SK-N-DZ (cell line): Measurements from ENCODE around the gene MIB2. TPM values are rescaled to one million over a fixed set of nuclear protein-coding genes. Genes with fewer than 3 reads are reported as not detected.
"Not testable (repeated sequence)": the region's sequence is repeated elsewhere in the genome, so short reads cannot be mapped to it uniquely, and the experiment has no call there.

Source experiments
- DNase-seq: peaks from one replicate; pipeline ENCODE4 v3.0.0-alpha.2; 2015; ENCODE audit warnings: low spot score
- polyA plus RNA-seq, 2 experiments: library from polyadenylated mRNA; depleted of rRNA; stranded (reverse); fragments of >200 nt; gene quantifications; 2 replicates each; pipeline ENCODE4 v1.2.3, GENCODE V29; 2014

Gene MIB2
- polyA plus RNA-seq (2014; cell fraction: cytosol; rRNA removed): 11.4 and 23.4 TPM in 2 replicates
- polyA plus RNA-seq (2014; cell fraction: nucleus; rRNA removed): 256 and 330 TPM in 2 replicates

DNA sequence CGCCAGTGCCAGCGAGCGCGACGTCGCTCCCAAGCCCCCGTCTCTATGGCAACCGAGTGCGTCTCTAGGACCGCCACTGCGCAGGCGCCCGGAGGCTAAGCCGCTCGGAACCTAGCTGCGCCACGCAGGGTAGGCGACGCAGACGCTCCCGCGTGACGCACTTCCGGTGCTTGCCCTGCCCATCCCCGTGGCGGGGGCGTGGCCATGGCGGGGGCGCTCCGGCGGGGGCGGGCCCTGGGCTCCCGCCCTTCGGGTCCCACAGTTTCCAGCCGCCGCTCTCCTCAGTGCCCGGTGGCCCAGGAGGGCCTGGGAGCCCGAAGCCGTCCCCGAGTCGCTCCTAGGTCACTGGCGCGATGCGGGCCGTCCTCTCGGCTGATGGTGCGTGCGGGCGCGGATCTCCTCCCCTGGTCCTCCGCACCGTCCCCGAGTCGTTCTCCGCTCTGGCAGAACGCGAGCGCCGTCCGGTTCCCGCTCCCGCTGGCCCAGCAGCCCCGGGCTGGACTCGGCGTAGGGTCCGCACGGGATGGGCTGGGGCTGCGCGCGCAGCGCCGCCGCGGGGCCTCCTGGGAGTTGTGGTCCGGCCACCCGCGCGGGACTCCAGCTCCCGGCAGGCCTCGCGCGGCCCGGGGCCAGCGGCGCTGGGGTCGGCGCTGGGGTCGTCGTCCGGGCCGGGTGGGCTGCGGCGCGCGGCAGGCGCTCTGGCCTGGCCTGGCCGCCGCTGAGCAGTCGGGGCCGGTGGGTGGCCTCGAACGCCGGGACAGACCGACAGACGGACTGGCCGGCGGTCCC, at the start of gene MIB2:
MIB2 (plus strand) TSS at position 245 of the 789 bp plus-strand sequence. CDS start 7,953 bp downstream, outside the sequence.
- DNase-seq: peak; percentile 94

DNA sequence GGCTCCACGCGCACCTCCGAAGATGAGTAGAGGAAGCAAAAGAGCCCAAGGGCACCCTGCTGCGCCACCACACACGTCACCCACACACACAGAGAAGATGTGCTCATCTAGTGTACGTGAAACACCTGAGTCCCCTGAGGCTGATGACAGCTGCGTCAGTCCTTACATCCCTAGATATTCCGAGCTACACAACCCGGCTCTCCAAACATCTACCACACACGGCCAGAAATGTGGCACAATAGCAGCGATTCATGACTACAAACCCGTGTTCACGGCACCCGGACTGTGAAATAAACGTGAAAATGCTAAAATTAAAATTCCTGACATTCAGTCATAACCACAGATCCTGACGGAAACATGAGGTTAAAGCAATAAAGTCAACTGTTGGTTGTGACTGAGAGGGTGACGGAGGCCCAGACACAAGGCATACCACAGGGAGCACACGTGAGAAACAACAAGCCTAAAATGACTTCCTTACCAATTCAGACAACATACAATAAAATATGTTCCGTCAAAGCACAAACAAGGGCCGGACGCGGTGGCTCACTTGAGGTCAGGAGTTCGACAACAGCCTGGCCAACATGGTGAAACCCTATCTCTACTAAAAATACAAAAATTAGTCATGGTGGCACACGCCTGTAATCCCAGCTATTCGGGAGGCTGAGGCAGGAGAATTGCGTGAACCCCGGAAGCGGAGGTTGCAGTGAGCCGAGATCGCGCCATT, 48.0 kb upstream of the MIB2 start:
- no peak for DNase-seq

DNA sequence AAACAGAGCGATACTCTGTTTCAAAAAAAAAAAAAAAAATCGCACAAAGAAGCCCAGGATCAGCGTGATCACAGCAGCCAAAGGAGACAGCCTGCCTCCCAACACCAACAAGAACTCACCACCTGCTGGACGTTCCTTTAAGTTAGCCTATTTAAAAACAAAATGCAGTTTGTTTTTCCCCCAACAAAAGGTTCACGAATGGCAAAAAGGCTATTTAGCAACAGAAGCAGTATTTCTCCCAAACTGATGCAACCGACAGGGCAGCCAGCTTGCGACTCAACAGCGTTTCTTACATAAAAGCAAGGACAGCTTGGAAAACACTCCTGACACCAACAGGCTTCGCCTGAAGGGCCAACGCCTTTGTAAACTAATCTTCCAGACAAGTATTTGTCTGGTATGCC, 47.4 kb upstream of the MIB2 start:
- DNase-seq: no peak

DNA sequence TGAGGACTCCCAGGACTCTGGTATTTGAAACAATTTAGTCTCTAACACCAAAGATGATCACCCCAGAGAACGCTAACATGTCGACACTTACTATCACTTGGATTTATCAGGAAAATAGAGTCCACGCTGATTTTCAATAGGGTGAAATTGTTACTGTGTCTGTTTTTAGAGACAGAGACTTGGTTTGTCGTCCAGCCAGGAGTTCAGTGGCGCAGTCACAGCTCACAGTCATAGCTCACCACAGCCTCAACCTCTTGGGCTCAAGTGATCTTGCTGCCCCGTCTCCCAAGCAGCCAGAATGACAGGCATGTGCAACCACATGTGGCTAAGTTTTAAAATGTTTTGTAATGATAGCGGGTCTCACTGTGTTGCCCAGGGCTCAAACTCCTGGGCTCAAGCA, 46.0 kb upstream of the MIB2 start:
- DNase-seq: no peak

DNA sequence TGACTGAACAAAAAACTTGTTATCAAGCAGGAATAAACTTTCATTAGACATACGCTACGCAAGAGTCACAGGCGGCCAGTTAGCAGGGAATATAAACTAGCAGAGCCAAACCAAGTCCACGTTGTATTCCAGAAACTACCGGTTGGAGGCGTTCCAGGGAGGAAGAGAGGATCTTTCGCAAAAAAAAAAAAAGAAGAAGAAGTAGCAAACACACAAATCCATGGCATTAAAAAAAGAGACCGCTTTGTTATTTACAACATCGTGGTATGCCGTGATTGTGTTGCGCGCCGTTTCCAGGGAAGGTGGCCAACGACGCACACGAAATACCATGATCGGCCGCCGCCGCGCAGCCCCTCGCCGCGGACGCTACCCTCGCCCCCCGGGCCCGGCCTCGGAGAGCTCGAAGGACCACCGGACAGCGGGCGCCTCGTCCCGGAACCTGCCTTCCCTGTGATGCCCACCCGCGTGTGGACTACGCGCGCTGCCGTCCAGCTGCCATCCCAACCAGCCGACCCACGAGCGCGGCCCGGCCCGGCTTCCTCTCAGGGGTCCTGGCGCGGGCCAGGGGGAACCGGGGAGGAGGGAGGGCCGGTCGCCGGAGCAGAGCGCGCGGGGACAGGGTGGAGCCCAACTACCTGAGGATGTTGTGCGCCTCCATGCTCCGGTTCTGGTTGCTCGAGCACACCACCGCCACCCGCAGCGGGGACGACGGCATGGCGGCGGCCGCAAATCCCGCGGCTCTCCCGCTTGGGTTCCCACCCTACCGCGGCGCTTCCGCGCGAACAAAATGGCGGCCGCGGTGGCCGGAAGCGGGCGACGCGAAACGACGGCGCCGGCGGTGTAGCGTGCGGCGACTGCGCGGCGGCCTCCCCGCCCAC, 41.2 kb upstream of the MIB2 start:
- peak; percentile 32 for DNase-seq

DNA sequence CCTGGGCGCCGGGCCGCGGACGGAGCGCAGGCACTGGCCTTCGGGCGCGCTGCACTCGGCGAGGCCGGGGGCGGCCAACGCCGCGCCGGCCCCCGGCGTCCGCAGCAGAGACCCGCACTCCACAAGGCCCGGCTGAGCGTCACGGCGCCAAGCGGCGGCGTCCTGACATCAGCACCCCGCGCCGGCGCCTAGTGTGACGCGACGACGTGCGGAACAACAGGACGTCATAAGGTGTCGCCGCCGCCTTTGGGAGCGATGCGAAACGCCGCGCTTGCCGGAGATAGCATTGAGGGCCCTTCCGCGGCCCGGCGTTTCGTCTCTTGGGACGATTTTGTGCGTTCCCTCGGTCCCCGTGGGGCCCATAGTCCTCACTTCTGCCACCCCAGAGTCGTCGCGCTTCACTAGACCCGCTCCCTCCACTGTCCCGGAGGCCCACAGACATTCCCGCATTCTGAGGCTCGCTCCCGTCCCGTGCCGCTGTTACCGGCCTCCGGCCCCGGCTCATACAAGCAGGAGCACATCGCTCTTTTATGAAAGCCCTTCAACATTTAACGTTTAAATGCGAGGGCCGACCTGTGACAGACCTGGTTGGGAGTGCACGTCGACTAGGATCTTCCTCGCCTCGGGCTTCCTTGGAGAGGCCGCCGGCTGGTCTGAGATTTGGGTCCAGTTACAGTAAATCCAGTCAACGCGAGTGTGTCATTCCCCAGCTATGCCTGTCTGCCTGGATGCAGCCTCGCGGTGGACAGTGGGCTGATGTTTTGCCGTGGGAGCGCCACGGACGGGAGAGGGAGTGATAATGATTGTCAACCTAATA, 40.4 kb upstream of the MIB2 start, which contains the start of gene SSU72:
SSU72 (minus strand) TSS at position 143 of the 817 bp plus-strand sequence. CDS start 306 bp downstream, outside the sequence.
- DNase-seq: peak; percentile 81

DNA sequence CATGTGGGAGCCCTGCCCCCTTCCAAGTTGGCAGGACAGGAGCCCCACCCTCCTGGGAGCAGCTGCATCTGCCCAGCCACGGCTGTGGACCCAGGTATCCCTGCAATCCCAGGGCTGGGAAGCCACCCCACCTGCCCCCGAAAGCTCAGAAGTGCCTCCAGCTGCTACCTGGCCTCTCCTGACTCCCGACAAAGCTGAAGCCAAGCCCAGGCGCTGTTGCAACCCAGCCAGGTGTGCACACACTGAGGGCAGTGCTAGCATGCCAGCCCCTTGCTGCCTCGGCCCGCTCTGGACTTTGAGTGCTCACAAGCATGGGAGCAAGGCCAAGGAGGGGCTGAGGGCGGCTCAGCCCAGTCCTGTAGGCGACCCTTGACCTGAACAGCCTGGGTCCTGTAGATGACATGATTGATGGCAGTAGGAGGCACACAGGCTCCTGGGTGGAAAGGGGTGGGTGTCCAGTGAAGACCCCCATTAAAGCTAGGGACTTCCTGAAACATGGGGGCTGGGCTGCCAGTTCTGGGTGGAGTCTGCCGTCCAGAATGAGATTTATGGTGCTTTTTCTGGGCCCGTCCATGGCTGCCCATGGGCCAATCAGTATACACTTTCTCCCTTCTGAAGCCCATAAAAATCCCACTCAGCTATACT, 37.8 kb upstream of the MIB2 start:
- DNase-seq: no peak

DNA sequence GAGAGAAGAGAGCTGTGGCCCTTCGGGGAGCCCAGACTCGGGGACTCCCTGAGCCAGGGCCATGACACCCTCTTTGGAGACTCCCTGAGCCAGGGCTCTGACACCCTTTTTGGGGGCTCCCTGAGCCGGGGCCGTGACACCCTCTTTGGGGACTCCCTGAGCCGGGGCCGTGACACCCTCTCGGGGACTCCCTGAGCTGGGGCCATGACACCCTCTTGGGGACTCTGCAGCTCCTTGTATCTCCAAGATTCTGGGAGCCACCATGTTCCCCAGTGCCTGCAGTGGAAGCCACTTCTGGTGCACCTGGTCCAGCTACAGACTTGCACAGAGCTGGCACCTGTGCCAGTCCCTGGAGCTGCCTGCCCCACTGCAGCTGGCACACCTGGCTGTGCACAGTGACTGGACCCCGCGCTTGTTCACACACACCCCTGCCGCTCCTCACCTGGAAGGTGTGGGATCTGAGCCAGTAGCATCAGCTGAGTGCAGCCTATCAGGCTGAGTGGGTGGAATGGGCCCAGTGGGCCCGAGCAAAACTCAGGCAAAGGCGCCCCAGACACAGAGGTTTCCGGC, 36.8 kb upstream of the MIB2 start:
- no peak for DNase-seq

DNA sequence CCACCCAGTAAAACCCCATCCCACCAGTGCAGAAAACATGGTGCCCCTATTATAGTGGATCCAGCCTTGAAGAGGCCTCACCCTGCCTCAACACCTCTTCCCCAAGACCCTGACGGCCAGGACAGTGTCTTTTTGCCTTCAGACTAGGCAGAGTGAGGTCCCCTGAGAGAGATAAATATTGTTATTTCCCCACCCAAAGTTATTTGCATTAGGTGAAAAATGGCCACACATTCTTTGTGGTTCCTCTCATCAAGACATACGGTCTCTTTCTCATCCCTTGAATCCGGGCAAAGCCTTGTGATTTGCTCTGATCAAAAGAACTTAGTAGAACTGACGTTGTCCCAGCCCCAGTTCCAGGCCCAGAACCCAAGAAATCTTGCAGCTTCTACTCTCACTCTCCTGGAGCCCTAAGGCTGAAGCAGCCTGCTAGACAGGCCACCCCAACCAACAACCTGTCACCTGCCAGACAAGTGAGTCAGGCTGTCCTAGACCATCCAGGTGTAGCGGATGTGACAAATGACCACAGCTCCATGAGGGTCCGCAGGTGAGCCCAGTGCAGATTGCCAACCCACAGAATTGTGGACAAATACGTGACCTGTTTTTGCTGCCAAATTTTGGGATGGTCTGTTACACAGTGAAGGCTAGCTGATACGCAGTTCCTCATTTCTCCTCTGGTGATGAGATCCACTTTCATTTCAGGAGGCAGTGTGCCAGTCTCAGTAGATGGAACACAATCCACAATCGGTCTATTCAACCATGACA, 32.5 kb upstream of the MIB2 start:
- DNase-seq: no peak

DNA sequence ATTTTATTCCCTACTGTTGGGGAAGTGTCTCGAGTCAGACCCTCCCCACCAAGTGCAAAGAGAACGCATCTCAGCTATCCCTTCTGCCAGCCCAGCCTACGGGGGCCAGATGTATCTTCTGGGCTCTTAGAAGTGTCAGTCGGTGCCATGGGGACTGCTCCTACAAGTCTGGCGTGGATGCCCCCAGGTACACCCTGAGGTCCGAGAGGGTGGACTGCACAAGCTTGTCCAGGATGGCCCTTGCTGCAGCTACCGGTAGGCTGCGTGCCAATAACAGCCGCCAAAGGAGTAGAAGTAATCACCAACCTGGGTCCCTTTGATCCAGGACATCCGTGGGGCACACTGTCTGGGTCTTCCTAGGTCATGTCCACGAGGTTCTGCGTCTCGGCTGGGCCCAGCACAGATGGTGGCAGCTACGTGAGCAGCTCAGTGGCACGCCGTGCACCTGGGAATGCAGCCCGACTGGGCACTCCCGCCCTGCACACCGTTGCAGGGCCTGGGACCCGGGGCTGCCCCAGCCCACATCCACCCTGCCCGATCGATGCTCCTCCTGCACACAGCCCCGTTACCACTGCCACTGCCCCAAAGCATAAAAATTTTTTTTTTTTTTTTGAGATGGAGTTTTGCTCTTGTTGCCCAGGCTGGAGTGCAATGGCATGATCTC, 31.8 kb upstream of the MIB2 start:
- no peak for DNase-seq

DNA sequence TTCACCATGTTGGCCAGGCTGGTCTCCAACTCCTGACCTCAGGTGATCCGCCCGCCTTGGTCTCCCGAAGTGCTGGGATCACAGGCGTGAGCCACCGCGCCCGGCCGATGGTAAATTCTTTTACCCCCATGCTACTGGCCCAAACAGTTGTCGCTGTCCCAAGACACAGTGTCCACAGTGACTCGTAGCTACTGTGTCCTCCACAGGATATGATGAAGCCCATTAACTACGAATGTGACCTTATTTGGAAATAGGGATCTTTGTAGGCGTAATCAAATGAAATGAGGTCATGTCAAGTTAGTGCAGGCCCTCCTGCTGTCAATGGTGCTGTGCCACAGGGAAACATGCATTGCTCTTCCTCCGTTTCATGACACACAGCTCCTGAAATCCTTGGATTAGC, 23.8 kb upstream of the MIB2 start:
- DNase-seq: peak; percentile 55

DNA sequence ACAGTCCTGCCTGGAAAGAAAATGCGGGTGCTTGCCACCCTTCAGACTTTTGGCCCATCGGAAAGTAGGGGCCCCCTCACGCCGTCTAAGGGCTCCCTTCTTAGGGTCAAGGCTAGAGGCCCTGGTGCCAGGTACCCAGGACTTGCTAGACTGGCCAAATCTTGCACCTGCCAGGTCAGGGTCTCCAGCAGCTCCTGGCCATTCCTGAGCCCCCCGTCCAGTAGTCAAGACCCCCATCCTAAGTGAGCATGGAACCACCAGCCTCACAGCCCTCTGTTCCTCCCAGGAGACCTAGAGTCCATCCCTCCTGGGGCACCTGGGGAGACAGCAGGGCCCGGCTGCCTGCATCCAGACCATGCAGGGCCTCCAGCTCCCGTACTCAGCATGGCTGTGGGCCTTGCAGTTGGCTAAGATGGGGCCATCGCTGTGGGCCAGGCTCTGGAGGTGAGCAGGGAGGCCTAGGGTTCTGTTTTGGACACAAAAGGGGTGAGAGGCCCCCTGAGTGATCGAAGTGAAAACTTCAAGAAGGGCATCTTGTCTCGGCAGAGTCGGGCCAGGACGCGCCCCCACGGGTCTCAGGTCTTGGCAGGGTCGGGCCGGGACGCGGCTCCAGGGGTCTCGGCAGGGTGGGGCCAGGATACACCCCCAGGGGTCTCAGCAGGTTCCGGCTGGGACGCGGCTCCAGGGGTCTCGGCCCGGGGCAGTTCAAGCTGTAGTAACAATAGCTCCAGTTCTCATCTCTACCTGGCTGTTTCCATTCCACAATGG, 21.3 kb upstream of the MIB2 start:
- no peak for DNase-seq

DNA sequence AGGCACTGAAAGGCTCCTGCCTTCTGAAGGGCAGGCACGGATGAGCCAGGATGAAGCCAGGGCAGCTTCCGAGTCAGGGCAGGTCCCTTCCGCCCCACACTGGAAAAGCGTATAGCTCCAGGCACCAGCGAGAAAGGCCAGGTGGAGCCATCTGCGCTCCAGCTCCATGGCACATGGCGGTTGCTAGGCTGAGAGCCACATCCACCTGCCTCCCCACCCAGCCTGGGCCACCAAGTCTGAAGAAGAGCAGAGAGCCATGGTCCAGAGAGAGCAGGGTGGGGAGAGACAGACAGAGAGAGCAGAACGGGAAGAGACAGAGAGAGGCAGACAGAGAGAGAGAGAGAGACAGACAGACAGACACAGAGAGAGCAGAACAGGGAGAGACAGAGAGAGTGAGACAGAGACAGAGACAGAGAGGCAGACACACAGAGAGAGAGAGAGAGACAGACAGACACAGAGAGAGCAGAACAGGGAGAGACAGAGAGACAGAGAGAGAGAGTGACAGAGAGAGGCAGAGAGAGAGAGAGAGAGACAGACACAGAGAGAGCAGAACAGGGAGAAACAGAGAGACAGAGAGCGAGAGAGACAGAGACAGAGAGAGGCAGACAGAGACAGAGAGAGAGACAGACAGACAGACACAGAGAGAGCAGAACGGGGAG, 20.6 kb upstream of the MIB2 start:
- DNase-seq: peak; percentile 46

DNA sequence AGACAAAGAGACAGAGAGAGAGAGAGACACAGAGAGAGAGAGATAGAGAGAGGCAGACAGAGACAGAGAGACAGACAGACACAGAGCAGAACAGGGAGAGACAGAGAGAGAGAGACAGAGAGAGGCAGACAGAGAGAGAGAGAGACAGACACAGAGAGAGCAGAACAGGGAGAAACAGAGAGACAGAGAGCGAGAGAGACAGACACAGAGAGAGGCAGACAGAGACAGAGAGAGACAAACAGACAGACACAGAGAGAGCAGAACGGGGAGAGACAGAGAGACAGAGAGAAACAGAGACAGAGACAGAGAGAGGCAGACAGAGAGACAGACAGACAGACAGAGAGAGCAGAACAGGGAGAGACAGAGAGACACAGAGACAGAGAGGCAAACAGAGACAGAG, 20.0 kb upstream of the MIB2 start:
- DNase-seq: not testable (repeated sequence)

DNA sequence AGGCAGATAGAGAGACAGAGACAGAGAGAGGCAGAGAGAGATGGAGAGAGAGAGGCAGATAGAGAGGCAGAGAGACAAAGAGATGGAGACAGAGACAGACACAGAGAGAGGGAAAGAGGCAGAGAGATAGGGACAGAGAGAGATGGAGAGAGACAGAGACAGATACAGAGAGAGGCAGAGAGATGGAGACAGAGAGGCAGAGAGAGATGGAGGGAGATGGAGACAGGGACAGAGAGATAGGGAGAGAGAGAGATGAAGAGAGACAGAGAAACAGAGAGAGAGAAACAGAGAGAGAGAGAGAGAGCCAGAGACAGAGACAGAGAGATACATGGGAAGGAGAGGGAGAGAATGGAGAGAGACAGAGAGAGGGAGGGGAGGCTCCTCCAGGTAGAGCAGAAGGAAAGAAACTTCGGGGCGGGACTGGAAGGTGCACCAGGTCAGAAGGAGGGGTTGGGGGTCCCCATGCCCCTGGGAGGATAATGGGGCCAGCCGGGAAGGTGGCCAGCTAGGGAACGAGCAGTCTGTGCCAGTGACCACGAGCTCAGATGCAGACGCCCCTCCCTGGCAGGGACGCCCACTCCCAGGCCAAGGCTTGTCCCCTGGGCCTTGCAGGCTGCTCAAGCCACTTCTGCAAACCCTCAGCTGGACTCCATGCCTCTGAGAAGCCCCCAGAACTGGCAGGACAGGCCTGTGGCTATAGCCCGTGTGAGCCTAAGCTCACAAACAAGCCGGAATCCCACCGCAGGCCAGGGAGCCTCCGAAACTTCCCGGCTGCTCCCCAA, 18.6 kb upstream of the MIB2 start:
- DNase-seq: no peak

DNA sequence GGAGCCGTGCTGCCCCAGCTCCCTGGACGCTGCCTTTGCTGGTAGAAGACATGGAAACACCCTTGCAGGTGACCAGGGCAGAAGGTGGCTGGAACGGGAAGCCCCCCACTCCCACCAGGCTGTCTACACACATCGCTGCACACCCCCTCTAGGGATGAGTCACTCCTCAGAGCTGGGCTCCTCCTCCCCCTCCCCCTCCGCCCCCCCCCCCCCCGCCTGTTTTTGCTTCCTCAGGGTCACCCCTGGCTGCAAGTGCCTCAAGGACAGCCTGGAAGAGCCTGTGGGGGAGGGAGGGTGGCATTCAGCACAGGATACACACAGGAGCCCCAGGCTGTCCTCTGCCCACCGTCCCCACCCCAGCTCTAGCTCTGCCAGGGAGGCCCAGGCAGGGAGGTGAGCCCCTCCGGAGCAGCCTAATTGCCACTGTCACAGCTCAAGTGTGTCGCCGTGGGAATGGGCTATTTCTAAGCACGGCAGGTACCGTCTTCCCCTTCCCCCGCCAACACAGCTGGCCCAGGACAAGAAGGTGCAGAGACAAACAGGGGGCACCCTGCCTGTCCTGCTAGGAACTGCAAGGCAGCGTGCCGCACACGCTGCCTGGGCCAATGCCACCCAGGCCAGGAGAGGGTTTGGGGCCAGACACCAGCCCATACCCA, 17.9 kb upstream of the MIB2 start:
- DNase-seq: no peak
